Lower leg skin (tissue), 3 donors: ENCODE results near the gene FAM53A.

Source experiments
- POLR2A ChIP-seq, 2 donors: fragments of 450-650 bp; IDR thresholded peaks; one replicate each; pipeline ENCODE4 v1.6.1; 2016 to 2017; ENCODE audit warnings: antibody characterized with exemption in 2 of 2, mild to moderate bottlenecking in 1 of 2, moderate library complexity in 1 of 2
- TF ChIP-seq, protein P1 (sequence below), 3 donors: fragments of 450-650 bp; IDR thresholded peaks; one replicate each; pipeline ENCODE4 v1.5.1; 2016; ENCODE audit warnings: antibody characterized with exemption in 3 of 3, mild to moderate bottlenecking in 3 of 3, moderate library complexity in 2 of 3

DNA sequence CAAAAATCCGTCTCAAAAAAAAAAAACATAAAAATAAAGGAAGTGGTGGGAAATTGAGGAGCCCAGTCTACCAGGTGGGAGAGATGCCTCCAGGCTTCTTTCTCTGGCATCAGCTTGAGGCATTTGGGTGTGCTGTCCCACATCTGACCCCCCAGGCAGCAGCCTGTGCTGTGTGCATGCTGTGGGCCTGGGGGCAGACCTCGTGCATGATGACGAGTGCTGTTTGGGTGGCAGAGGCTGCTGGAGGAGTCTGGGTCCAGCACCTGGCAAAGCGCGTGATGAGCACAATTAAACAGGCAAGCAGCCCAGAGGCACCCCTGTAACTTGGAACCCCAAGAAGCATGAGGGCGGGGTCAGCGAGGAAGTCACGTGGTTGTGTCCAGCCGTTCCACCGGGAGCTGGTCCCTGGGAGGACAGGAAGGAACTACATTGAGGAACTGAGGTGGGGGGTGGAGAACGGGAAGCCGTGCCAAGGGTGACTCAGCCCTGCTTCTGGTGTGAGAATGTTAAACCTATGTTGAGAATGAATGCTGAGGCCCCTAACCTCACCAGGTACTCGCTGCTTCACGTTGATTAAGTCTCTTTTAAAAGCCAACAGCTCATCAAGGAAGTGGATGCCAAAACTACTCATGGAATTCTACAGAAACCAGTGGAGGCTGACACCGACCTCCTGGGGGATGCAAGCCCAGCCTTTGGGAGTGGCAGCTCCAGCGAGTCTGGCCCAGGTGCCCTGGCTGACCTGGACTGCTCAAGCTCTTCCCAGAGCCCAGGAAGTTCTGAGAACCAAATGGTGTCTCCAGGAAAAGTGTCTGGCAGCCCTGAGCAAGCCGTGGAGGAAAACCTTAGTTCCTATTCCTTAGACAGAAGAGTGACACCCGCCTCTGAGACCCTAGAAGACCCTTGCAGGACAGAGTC is 43.3 kb upstream of the FAM53A start:
- TF ChIP-seq, protein P1, sequence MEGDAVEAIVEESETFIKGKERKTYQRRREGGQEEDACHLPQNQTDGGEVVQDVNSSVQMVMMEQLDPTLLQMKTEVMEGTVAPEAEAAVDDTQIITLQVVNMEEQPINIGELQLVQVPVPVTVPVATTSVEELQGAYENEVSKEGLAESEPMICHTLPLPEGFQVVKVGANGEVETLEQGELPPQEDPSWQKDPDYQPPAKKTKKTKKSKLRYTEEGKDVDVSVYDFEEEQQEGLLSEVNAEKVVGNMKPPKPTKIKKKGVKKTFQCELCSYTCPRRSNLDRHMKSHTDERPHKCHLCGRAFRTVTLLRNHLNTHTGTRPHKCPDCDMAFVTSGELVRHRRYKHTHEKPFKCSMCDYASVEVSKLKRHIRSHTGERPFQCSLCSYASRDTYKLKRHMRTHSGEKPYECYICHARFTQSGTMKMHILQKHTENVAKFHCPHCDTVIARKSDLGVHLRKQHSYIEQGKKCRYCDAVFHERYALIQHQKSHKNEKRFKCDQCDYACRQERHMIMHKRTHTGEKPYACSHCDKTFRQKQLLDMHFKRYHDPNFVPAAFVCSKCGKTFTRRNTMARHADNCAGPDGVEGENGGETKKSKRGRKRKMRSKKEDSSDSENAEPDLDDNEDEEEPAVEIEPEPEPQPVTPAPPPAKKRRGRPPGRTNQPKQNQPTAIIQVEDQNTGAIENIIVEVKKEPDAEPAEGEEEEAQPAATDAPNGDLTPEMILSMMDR (IDR thresholded peaks at IDR 0.05), result no peak
- no peak for TF ChIP-seq POLR2A (IDR thresholded peaks at IDR 0.05)
